K562 (cell line): ENCODE results near the gene GATAD1. TPM values are rescaled to one million over a fixed set of nuclear protein-coding genes. Genes with fewer than 3 reads are reported as not detected.

Experiments used
- BACH1 ChIP-seq: fragments of 200-800 bp; sonication (Bioruptor generic); IDR thresholded peaks from 2 replicates; pipeline ENCODE4 v1.6.1; 2016; ENCODE audit warnings: missing genetic modification characterization, missing compliant biosample characterization
- ILK ChIP-seq: fragments of 450-650 bp; IDR thresholded peaks from 2 replicates; pipeline ENCODE4 v1.6.1; 2016; ENCODE audit warnings: missing genetic modification characterization, low read depth, mild to moderate bottlenecking, missing compliant biosample characterization, moderate library complexity, borderline replicate concordance
- MAFK ChIP-seq: IDR thresholded peaks from 2 replicates; pipeline ENCODE4 v1.6.1; 2011; ENCODE audit warnings: low read length, improper control_type of control experiment
- MECOM ChIP-seq: fragments of 250-450 bp; sonication (Bioruptor Pico); IDR thresholded peaks from 2 replicates; pipeline ENCODE4 v1.8.0; 2022; ENCODE audit warnings: inconsistent platforms
- NCOR1 ChIP-seq: fragments of 450-650 bp; IDR thresholded peaks from 2 replicates; pipeline ENCODE4 v1.6.1; 2016; ENCODE audit warnings: mild to moderate bottlenecking, moderate library complexity
- PCBP2 ChIP-seq: fragments of 200-400 bp; formaldehyde crosslinking; IDR thresholded peaks from 2 replicates; pipeline ENCODE4 v1.6.1; 2018; ENCODE audit warnings: low read length, low read depth, mild to moderate bottlenecking, moderate library complexity; ENCODE audit not compliant: poor library complexity, severe bottlenecking
- SMARCA5 ChIP-seq: fragments of 450-650 bp; IDR thresholded peaks from 2 replicates; pipeline ENCODE4 v1.6.1; 2016
- ZNF318 ChIP-seq, 2 experiments: fragments of 450-650 bp; IDR thresholded peaks; 2 replicates each; pipeline ENCODE4 v1.6.1; 2016; ENCODE audit warnings: mild to moderate bottlenecking in 2 of 2, borderline replicate concordance in 1 of 2, low read depth in 1 of 2, moderate library complexity in 1 of 2
- ZNF407 ChIP-seq: fragments of 450-650 bp; IDR thresholded peaks from 2 replicates; pipeline ENCODE4 v1.6.1; 2016; ENCODE audit warnings: low read depth
- ZNF449 ChIP-seq: fragments of 250-450 bp; sonication (Bioruptor Pico); IDR thresholded peaks from 2 replicates; pipeline ENCODE4 v1.8.0; 2022; ENCODE audit warnings: moderate library complexity, mild to moderate bottlenecking, inconsistent platforms
- polyA plus RNA-seq, 8 experiments: library from polyadenylated mRNA; depleted of rRNA in 4 of 8; stranded (reverse) in 5 of 8; unstranded in 3 of 8; fragments of >200 nt; fragmentation: Nextera tagmentation in 2 of 8; fragmentation: Illumina TruSeq in 1 of 8; extraction: Ambion mirVana in 2 of 8; extraction: Trizol in 1 of 8; gene quantifications; 2 replicates each; pipeline versions ENCODE4 v1.2.1 to v1.2.3, GENCODE V29; 2011 to 2014; ENCODE audit warnings: inconsistent platforms in 1 of 8, missing spikeins in 1 of 8
- total RNA-seq, 7 experiments: library from RNA; depleted of rRNA in 6 of 7; stranded (reverse); fragments of >200 nt in 6 of 7; fragmentation: Illumina TruSeq in 2 of 7; extraction: Trizol in 2 of 7; gene quantifications; 2 replicates each; pipeline versions ENCODE4 v1.2.1 to v1.2.3, GENCODE V29; 2011 to 2021; ENCODE audit warnings: low replicate concordance in 1 of 7

GATAD1 gene
- total and polyA plus RNA-seq, 9 of the 15 experiments (the other 6 are each of a cell fraction or from before 2014, with no cell fraction given): 9.3 to 67.7 (median 34.3) TPM

- TF ChIP-seq ZNF318 (IDR thresholded peaks at IDR 0.05; ENCODE audit: borderline replicate concordance in 1 of 2, low read depth in 1 of 2) (no peak), ILK (tag) (0 out of 2 replicates have a peak, but pooled peaks have one; percentile 34), SMARCA5 (no peak), BACH1 (tag) (peak; percentile 58; the same call in 1 of the 2 replicates), ZNF449 (peak; percentile 40; the same call in 1 of the 2 replicates), MAFK (no peak), MECOM (0 out of 2 replicates have a peak, but pooled peaks have one; percentile 65), ZNF407 (no peak), NCOR1 (no peak), PCBP2 (no peak)
Measured at GRCh38 chr7:92427193-92427592, 20.1 kb upstream of the GATAD1 start (continued).
